Trophoblast cell (in vitro differentiated cells and primary cell): Measurements from ENCODE around the gene FGF11.

Experiments used
- DNase-seq, 2 donors: peaks; one replicate each; pipeline ENCODE4 v3.0.0-alpha.2; 2016
- H2AFZ ChIP-seq: 2 replicates; pipeline ENCODE4 v1.6.1; 2013; ENCODE audit warnings: low read length, moderate library complexity, mild to moderate bottlenecking; ENCODE audit not compliant: insufficient read depth, poor library complexity
- H2AK5ac ChIP-seq: 2 replicates; pipeline ENCODE4 v1.6.1; 2013; ENCODE audit warnings: mild to moderate bottlenecking, low read length
- H2BK120ac ChIP-seq: 2 replicates; pipeline ENCODE4 v1.6.1; 2013; ENCODE audit warnings: low read length, mild to moderate bottlenecking, moderate library complexity; ENCODE audit not compliant: insufficient read depth, poor library complexity
- H2BK12ac ChIP-seq: 2 replicates; pipeline ENCODE4 v1.6.1; 2013; ENCODE audit warnings: mild to moderate bottlenecking, low read length, moderate library complexity
- H2BK5ac ChIP-seq: 2 replicates; pipeline ENCODE4 v1.6.1; 2013; ENCODE audit warnings: low read length, low read depth, moderate library complexity, mild to moderate bottlenecking; ENCODE audit not compliant: poor library complexity
- H3K14ac ChIP-seq: 2 replicates; pipeline ENCODE4 v1.6.1; 2013; ENCODE audit warnings: mild to moderate bottlenecking, low read length
- H3K18ac ChIP-seq: 2 replicates; pipeline ENCODE4 v1.6.1; 2013; ENCODE audit warnings: mild to moderate bottlenecking, low read length
- H3K23ac ChIP-seq: 2 replicates; pipeline ENCODE4 v1.6.1; 2013; ENCODE audit warnings: low read length
- H3K27ac ChIP-seq: 2 replicates; pipeline ENCODE4 v1.5.1; 2013; ENCODE audit warnings: low read depth, mild to moderate bottlenecking, inconsistent platforms, low read length, moderate library complexity
- H3K27me3 ChIP-seq: 2 replicates; pipeline ENCODE4 v1.6.1; 2013; ENCODE audit warnings: inconsistent platforms, mild to moderate bottlenecking, low read length, moderate library complexity; ENCODE audit not compliant: insufficient read depth
- H3K36me3 ChIP-seq, 2 experiments: 1 replicate in 1 of 2; 2 replicates in 1 of 2; pipeline ENCODE4 v1.6.1; 2013; ENCODE audit warnings: low read length in 2 of 2, mild to moderate bottlenecking in 2 of 2, moderate library complexity in 1 of 2; ENCODE audit not compliant: insufficient read depth in 2 of 2, control insufficient read depth in 1 of 2
- H3K4ac ChIP-seq: 2 replicates; pipeline ENCODE4 v1.6.1; 2013; ENCODE audit warnings: low read depth, mild to moderate bottlenecking, low read length, moderate library complexity
- H3K4me1 ChIP-seq, 2 experiments: 1 replicate in 1 of 2; 2 replicates in 1 of 2; pipeline ENCODE4 v1.6.1; 2013; ENCODE audit warnings: low read length in 2 of 2, mild to moderate bottlenecking in 2 of 2, moderate library complexity in 1 of 2; ENCODE audit not compliant: insufficient read depth in 2 of 2, control insufficient read depth in 1 of 2
- H3K4me2 ChIP-seq: 2 replicates; pipeline ENCODE4 v1.6.1; 2013; ENCODE audit warnings: inconsistent platforms, mild to moderate bottlenecking, low read length, moderate library complexity
- H3K4me3 ChIP-seq: 2 replicates; pipeline ENCODE4 v1.5.1; 2013; ENCODE audit warnings: mild to moderate bottlenecking, low read depth, low read length, inconsistent platforms
- H3K79me1 ChIP-seq: one replicate; pipeline ENCODE4 v1.6.1; 2013; ENCODE audit warnings: low read length
- H3K79me2 ChIP-seq: 2 replicates; pipeline ENCODE4 v1.6.1; 2013; ENCODE audit warnings: low read length, mild to moderate bottlenecking; ENCODE audit not compliant: control insufficient read depth, insufficient read depth, poor library complexity
- H3K9ac ChIP-seq: 2 replicates; pipeline ENCODE4 v1.6.1; 2013; ENCODE audit warnings: mild to moderate bottlenecking, low read length
- H3K9me3 ChIP-seq: 2 replicates; pipeline ENCODE4 v1.6.1; 2013; ENCODE audit warnings: low read depth, mild to moderate bottlenecking, control low read depth, inconsistent platforms, low read length; ENCODE audit not compliant: insufficient read depth
- H4K12ac ChIP-seq: 2 replicates; pipeline ENCODE4 v1.6.1; 2013; ENCODE audit warnings: low read depth, mild to moderate bottlenecking, low read length, moderate library complexity
- H4K8ac ChIP-seq: 2 replicates; pipeline ENCODE4 v1.6.1; 2013; ENCODE audit warnings: low read depth, mild to moderate bottlenecking, low read length, moderate library complexity
- H4K91ac ChIP-seq: one replicate; pipeline ENCODE4 v1.6.1; 2013; ENCODE audit warnings: low read depth, mild to moderate bottlenecking, low read length, moderate library complexity
- WGBS: extraction: QIAGEN DNeasy Blood & Tissue Kit; methylation state at CpG from one replicate; pipeline ENCODE4 v1.1.7; 2013; ENCODE audit warnings: missing lambda C conversion rate; ENCODE audit not compliant: insufficient read length, insufficient coverage; ENCODE audit errors: extremely low coverage; 5-methylcytosine and 5-hydroxymethylcytosine counted together

FGF11 gene

GRCh38 chr17:7436556-7437368 is 2.5 kb upstream of the FGF11 start:
- peaks cover 4% of the 10 kb centered on the region for H3K79me2 ChIP-seq
- H3K4me3 ChIP-seq: peak overlapping the region; percentile 53

GRCh38 chr17:7437369-7437863 is 1.9 kb upstream of the FGF11 start:
- Histone ChIP-seq H3K9ac (no peak overlapping the region), H2BK12ac (no peak overlapping the region)
- WGBS: no CpG with 5 or more reads among the region's 31 CpGs

More at GRCh38 chr17:7436556-7437368, 2.5 kb upstream of the FGF11 start:
- Histone ChIP-seq H4K91ac (peak overlapping the region; percentile 62), H3K9me3 (peaks cover 5% of the 10 kb centered on the region), H2AFZ (peak overlapping the region; percentile 68), H3K14ac (peak overlapping the region; percentile 16), H2BK12ac (no peak overlapping the region), H2BK120ac (peak overlapping the region; percentile 6), H3K27me3 (peaks cover 18% of the 10 kb centered on the region), H3K79me1 (peaks cover 18% of the 10 kb centered on the region), H3K27ac (no peak overlapping the region), H4K12ac (peak overlapping the region; percentile 22), H3K18ac (peak overlapping the region; percentile 31), H4K8ac (peak overlapping the region; percentile 74), H3K4me2 (peak overlapping the region; percentile 94), H3K36me3 (no peaks in the 10 kb centered on the region), H2BK5ac (no peak overlapping the region), H2AK5ac (peak overlapping the region; percentile 50), H3K9ac (no peak overlapping the region), H3K4me1 (peaks cover 25 to 33% of the 10 kb centered on the region in 2 experiments), H3K23ac (no peak overlapping the region), H3K4ac (peak overlapping the region; percentile 10)
- WGBS: no CpG with 5 or more reads among the region's 92 CpGs
- DNase-seq: peak; percentile 97

GRCh38 chr17:7437950-7438614 is 1.2 kb upstream of the FGF11 start:
- Histone ChIP-seq H4K8ac (peak overlapping the region; percentile 3), H3K36me3 (no peaks in the 10 kb centered on the region), H3K9ac (peak overlapping the region; percentile 30), H2BK12ac (no peak overlapping the region), H3K4me1 (peaks cover 25 to 33% of the 10 kb centered on the region in 2 experiments), H2BK120ac (no peak overlapping the region), H4K91ac (no peak overlapping the region), H3K4me3 (peak overlapping the region; percentile 60), H3K79me1 (peaks cover 18% of the 10 kb centered on the region), H3K4ac (peak overlapping the region; percentile 28), H3K9me3 (peaks cover 2% of the 10 kb centered on the region), H4K12ac (no peak overlapping the region), H2AFZ (peak overlapping the region; percentile 6), H3K27ac (no peak overlapping the region), H3K23ac (no peak overlapping the region), H2AK5ac (no peak overlapping the region), H3K79me2 (peaks cover 4% of the 10 kb centered on the region), H3K18ac (peak overlapping the region; percentile 19), H3K4me2 (peak overlapping the region; percentile 94), H2BK5ac (no peak overlapping the region), H3K27me3 (peaks cover 18% of the 10 kb centered on the region), H3K14ac (no peak overlapping the region)
- peak in 1 of 2 donors; percentile 30 for DNase-seq
- no CpG with 5 or more reads among the region's 48 CpGs for WGBS

More at GRCh38 chr17:7437369-7437863, 1.9 kb upstream of the FGF11 start:
- Histone ChIP-seq H3K36me3 (no peaks in the 10 kb centered on the region), H3K14ac (no peak overlapping the region), H4K8ac (no peak overlapping the region), H2AK5ac (peak overlapping the region; percentile 32), H3K18ac (peak overlapping the region; percentile 38), H3K4ac (no peak overlapping the region), H3K9me3 (peaks cover 2% of the 10 kb centered on the region), H3K4me1 (peaks cover 25 to 33% of the 10 kb centered on the region in 2 experiments), H4K91ac (peak overlapping the region; percentile 22), H3K27me3 (peaks cover 18% of the 10 kb centered on the region), H3K4me2 (peak overlapping the region; percentile 94), H3K4me3 (no peak overlapping the region), H3K27ac (no peak overlapping the region), H2AFZ (peak overlapping the region; percentile 68), H3K23ac (no peak overlapping the region), H2BK120ac (no peak overlapping the region), H2BK5ac (no peak overlapping the region), H3K79me1 (peaks cover 18% of the 10 kb centered on the region), H3K79me2 (peaks cover 4% of the 10 kb centered on the region), H4K12ac (no peak overlapping the region)
- DNase-seq: no peak

- Histone ChIP-seq H4K12ac (no peak overlapping the region), H3K79me1 (peaks cover 18% of the 10 kb centered on the region), H3K4me2 (peak overlapping the region; percentile 94), H3K23ac (no peak overlapping the region), H4K8ac (no peak overlapping the region), H3K4ac (no peak overlapping the region), H3K79me2 (peaks cover 4% of the 10 kb centered on the region), H2BK120ac (no peak overlapping the region), H2BK12ac (no peak overlapping the region), H3K27ac (no peak overlapping the region), H3K9me3 (peaks cover 2% of the 10 kb centered on the region), H3K4me1 (peaks cover 25 to 33% of the 10 kb centered on the region in 2 experiments), H2AFZ (no peak overlapping the region), H2BK5ac (no peak overlapping the region), H3K14ac (no peak overlapping the region), H3K4me3 (peak overlapping the region; percentile 60), H4K91ac (no peak overlapping the region), H2AK5ac (no peak overlapping the region), H3K9ac (peak overlapping the region; percentile 11), H3K18ac (no peak overlapping the region), H3K36me3 (no peaks in the 10 kb centered on the region), H3K27me3 (peaks cover 18% of the 10 kb centered on the region)
- no CpG with 5 or more reads among the region's 11 CpGs for WGBS
- DNase-seq: no peak
Measured at GRCh38 chr17:7438656-7439460, 454 bp upstream of the FGF11 start.
